HepG2 (cell line): ENCODE data around the gene NRP1. TPM values are rescaled to one million over a fixed set of nuclear protein-coding genes. Genes with fewer than 3 reads are reported as not detected.

ENCODE experiments used
- HNF4A ChIP-seq: sonication (generic); formaldehyde crosslinking; IDR thresholded peaks from 2 replicates; pipeline ENCODE4 v1.4.0; 2020; ENCODE audit warnings: missing genetic modification reagents
- NR2F1 ChIP-seq, 2 experiments: fragments of 450-650 bp in 1 of 2; formaldehyde crosslinking in 1 of 2; IDR thresholded peaks; 2 replicates each; pipeline versions ENCODE4 v1.5.0 to v1.6.1; 2016 to 2020; ENCODE audit warnings: mild to moderate bottlenecking in 1 of 2, missing compliant biosample characterization in 1 of 2, missing genetic modification reagents in 1 of 2, moderate library complexity in 1 of 2
- ZNF124 ChIP-seq: sonication (generic); formaldehyde crosslinking; IDR thresholded peaks from 2 replicates; pipeline ENCODE4 v1.4.0; 2020; ENCODE audit warnings: missing genetic modification reagents
- ZNF253 ChIP-seq: sonication (generic); formaldehyde crosslinking; IDR thresholded peaks from 2 replicates; pipeline ENCODE4 v1.8.0; 2022; ENCODE audit warnings: mild to moderate bottlenecking, missing genetic modification reagents, borderline replicate concordance
- ZNF543 ChIP-seq: sonication (generic); formaldehyde crosslinking; IDR thresholded peaks from 2 replicates; pipeline ENCODE4 v1.4.0; 2020; ENCODE audit warnings: mild to moderate bottlenecking, missing genetic modification reagents
- ZNF746 ChIP-seq: sonication (generic); formaldehyde crosslinking; IDR thresholded peaks from 2 replicates; pipeline ENCODE4 v1.8.0; 2022; ENCODE audit warnings: mild to moderate bottlenecking, missing genetic modification reagents
- polyA plus RNA-seq, 8 experiments: library from polyadenylated mRNA; depleted of rRNA in 3 of 8; stranded (reverse) in 7 of 8; unstranded in 1 of 8; fragments of >200 nt; fragmentation: Illumina TruSeq in 4 of 8; extraction: Trizol in 4 of 8; gene quantifications; 2 replicates each; pipeline versions ENCODE4 v1.2.1 to v1.2.3, GENCODE V29; 2011 to 2016; ENCODE audit warnings: low read depth in 4 of 8, missing spikeins in 1 of 8, mixed read lengths in 1 of 8; ENCODE audit not compliant: insufficient read depth in 1 of 8
- total RNA-seq, 5 experiments: library from RNA; depleted of rRNA; stranded (reverse); fragments of >200 nt; fragmentation: Illumina TruSeq; extraction: Trizol; gene quantifications; 2 replicates each; pipeline ENCODE4 v1.2.3, GENCODE V29; 2016; ENCODE audit warnings: low read depth in 1 of 5
- TF ChIP-seq, protein P1 (sequence below): sonication (generic); formaldehyde crosslinking; IDR thresholded peaks from 2 replicates; pipeline ENCODE4 v1.5.0; 2020; ENCODE audit warnings: mild to moderate bottlenecking, missing genetic modification reagents, borderline replicate concordance
- TF ChIP-seq, protein P2 (sequence below): IDR thresholded peaks from 2 replicates; pipeline ENCODE4 v1.6.1; 2016; ENCODE audit warnings: low read depth, missing genetic modification reagents, missing compliant biosample characterization
- TF ChIP-seq, protein P3 (sequence below): sonication (generic); formaldehyde crosslinking; IDR thresholded peaks from 2 replicates; pipeline ENCODE4 v1.4.0; 2020; ENCODE audit warnings: mild to moderate bottlenecking, missing genetic modification reagents, borderline replicate concordance
- TF ChIP-seq, protein P4 (sequence below): sonication (generic); formaldehyde crosslinking; IDR thresholded peaks from 2 replicates; pipeline ENCODE4 v1.8.0; 2022; ENCODE audit warnings: mild to moderate bottlenecking, missing genetic modification reagents

The NRP1 gene
- total and polyA plus RNA-seq, 2 of the 13 experiments (the other 11 are each of a cell fraction or from before 2014, with no cell fraction given) = 5.3 to 5.8 TPM

GRCh38 chr10:33146189-33147012 is 188.1 kb downstream of the NRP1 start (continued):
- TF ChIP-seq, protein P1, sequence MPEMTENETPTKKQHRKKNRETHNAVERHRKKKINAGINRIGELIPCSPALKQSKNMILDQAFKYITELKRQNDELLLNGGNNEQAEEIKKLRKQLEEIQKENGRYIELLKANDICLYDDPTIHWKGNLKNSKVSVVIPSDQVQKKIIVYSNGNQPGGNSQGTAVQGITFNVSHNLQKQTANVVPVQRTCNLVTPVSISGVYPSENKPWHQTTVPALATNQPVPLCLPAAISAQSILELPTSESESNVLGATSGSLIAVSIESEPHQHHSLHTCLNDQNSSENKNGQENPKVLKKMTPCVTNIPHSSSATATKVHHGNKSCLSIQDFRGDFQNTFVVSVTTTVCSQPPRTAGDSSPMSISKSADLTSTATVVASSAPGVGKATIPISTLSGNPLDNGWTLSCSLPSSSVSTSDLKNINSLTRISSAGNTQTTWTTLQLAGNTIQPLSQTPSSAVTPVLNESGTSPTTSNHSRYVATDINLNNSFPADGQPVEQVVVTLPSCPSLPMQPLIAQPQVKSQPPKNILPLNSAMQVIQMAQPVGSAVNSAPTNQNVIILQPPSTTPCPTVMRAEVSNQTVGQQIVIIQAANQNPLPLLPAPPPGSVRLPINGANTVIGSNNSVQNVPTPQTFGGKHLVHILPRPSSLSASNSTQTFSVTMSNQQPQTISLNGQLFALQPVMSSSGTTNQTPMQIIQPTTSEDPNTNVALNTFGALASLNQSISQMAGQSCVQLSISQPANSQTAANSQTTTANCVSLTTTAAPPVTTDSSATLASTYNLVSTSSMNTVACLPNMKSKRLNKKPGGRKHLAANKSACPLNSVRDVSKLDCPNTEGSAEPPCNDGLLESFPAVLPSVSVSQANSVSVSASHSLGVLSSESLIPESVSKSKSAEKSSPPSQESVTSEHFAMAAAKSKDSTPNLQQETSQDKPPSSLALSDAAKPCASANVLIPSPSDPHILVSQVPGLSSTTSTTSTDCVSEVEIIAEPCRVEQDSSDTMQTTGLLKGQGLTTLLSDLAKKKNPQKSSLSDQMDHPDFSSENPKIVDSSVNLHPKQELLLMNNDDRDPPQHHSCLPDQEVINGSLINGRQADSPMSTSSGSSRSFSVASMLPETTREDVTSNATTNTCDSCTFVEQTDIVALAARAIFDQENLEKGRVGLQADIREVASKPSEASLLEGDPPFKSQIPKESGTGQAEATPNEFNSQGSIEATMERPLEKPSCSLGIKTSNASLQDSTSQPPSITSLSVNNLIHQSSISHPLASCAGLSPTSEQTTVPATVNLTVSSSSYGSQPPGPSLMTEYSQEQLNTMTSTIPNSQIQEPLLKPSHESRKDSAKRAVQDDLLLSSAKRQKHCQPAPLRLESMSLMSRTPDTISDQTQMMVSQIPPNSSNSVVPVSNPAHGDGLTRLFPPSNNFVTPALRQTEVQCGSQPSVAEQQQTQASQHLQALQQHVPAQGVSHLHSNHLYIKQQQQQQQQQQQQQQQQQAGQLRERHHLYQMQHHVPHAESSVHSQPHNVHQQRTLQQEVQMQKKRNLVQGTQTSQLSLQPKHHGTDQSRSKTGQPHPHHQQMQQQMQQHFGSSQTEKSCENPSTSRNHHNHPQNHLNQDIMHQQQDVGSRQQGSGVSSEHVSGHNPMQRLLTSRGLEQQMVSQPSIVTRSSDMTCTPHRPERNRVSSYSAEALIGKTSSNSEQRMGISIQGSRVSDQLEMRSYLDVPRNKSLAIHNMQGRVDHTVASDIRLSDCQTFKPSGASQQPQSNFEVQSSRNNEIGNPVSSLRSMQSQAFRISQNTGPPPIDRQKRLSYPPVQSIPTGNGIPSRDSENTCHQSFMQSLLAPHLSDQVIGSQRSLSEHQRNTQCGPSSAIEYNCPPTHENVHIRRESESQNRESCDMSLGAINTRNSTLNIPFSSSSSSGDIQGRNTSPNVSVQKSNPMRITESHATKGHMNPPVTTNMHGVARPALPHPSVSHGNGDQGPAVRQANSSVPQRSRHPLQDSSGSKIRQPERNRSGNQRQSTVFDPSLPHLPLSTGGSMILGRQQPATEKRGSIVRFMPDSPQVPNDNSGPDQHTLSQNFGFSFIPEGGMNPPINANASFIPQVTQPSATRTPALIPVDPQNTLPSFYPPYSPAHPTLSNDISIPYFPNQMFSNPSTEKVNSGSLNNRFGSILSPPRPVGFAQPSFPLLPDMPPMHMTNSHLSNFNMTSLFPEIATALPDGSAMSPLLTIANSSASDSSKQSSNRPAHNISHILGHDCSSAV (CRISPR knock-in tag) = no peak
- TF ChIP-seq, protein P2, sequence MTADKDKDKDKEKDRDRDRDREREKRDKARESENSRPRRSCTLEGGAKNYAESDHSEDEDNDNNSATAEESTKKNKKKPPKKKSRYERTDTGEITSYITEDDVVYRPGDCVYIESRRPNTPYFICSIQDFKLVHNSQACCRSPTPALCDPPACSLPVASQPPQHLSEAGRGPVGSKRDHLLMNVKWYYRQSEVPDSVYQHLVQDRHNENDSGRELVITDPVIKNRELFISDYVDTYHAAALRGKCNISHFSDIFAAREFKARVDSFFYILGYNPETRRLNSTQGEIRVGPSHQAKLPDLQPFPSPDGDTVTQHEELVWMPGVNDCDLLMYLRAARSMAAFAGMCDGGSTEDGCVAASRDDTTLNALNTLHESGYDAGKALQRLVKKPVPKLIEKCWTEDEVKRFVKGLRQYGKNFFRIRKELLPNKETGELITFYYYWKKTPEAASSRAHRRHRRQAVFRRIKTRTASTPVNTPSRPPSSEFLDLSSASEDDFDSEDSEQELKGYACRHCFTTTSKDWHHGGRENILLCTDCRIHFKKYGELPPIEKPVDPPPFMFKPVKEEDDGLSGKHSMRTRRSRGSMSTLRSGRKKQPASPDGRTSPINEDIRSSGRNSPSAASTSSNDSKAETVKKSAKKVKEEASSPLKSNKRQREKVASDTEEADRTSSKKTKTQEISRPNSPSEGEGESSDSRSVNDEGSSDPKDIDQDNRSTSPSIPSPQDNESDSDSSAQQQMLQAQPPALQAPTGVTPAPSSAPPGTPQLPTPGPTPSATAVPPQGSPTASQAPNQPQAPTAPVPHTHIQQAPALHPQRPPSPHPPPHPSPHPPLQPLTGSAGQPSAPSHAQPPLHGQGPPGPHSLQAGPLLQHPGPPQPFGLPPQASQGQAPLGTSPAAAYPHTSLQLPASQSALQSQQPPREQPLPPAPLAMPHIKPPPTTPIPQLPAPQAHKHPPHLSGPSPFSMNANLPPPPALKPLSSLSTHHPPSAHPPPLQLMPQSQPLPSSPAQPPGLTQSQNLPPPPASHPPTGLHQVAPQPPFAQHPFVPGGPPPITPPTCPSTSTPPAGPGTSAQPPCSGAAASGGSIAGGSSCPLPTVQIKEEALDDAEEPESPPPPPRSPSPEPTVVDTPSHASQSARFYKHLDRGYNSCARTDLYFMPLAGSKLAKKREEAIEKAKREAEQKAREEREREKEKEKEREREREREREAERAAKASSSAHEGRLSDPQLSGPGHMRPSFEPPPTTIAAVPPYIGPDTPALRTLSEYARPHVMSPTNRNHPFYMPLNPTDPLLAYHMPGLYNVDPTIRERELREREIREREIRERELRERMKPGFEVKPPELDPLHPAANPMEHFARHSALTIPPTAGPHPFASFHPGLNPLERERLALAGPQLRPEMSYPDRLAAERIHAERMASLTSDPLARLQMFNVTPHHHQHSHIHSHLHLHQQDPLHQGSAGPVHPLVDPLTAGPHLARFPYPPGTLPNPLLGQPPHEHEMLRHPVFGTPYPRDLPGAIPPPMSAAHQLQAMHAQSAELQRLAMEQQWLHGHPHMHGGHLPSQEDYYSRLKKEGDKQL = 0 out of 2 replicates have a peak, but pooled peaks have one; percentile 8
- no peak for TF ChIP-seq NR2F1 (CRISPR knock-in tag; IDR thresholded peaks at IDR 0.05)
- TF ChIP-seq, protein P3, sequence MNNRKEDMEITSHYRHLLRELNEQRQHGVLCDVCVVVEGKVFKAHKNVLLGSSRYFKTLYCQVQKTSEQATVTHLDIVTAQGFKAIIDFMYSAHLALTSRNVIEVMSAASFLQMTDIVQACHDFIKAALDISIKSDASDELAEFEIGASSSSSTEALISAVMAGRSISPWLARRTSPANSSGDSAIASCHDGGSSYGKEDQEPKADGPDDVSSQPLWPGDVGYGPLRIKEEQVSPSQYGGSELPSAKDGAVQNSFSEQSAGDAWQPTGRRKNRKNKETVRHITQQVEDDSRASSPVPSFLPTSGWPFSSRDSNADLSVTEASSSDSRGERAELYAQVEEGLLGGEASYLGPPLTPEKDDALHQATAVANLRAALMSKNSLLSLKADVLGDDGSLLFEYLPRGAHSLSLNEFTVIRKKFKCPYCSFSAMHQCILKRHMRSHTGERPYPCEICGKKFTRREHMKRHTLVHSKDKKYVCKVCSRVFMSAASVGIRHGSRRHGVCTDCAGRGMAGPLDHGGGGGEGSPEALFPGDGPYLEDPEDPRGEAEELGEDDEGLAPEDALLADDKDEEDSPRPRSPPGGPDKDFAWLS (CRISPR knock-in tag) = no peak
- no peak for TF ChIP-seq ZNF124 (CRISPR knock-in tag)
- TF ChIP-seq ZNF746 (CRISPR knock-in tag) = no peak
- no peak for TF ChIP-seq HNF4A (CRISPR knock-in tag)
- no peak for TF ChIP-seq ZNF543 (CRISPR knock-in tag)
- TF ChIP-seq, protein P4, sequence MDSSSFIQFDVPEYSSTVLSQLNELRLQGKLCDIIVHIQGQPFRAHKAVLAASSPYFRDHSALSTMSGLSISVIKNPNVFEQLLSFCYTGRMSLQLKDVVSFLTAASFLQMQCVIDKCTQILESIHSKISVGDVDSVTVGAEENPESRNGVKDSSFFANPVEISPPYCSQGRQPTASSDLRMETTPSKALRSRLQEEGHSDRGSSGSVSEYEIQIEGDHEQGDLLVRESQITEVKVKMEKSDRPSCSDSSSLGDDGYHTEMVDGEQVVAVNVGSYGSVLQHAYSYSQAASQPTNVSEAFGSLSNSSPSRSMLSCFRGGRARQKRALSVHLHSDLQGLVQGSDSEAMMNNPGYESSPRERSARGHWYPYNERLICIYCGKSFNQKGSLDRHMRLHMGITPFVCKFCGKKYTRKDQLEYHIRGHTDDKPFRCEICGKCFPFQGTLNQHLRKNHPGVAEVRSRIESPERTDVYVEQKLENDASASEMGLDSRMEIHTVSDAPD (CRISPR knock-in tag) = 0 out of 2 replicates have a peak, but pooled peaks have one; percentile 21
- TF ChIP-seq ZNF253 (CRISPR knock-in tag) = peak; percentile 76; the same call in 1 of the 2 replicates
